Measurements from ENCODE around the gene ARL4D.
A peak's percentile ranks its signal among the peaks of the same experiment; 100 is the strongest.
"Not testable (repeated sequence)": the region's sequence is repeated elsewhere in the genome, so short reads cannot be mapped to it uniquely, and the experiment has no call there.

ARL4D gene

GRCh38 chr17:43416998-43417890 is 18.5 kb downstream of the ARL4D start:
- H3K27ac ChIP-seq: no peak overlapping the region
- TF ChIP-seq ZFX (IDR thresholded peaks at IDR 0.05; ENCODE audit: borderline replicate concordance): no peak
- TF ChIP-seq, protein P1, sequence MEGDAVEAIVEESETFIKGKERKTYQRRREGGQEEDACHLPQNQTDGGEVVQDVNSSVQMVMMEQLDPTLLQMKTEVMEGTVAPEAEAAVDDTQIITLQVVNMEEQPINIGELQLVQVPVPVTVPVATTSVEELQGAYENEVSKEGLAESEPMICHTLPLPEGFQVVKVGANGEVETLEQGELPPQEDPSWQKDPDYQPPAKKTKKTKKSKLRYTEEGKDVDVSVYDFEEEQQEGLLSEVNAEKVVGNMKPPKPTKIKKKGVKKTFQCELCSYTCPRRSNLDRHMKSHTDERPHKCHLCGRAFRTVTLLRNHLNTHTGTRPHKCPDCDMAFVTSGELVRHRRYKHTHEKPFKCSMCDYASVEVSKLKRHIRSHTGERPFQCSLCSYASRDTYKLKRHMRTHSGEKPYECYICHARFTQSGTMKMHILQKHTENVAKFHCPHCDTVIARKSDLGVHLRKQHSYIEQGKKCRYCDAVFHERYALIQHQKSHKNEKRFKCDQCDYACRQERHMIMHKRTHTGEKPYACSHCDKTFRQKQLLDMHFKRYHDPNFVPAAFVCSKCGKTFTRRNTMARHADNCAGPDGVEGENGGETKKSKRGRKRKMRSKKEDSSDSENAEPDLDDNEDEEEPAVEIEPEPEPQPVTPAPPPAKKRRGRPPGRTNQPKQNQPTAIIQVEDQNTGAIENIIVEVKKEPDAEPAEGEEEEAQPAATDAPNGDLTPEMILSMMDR (IDR thresholded peaks at IDR 0.05): no peak

- H3K27ac ChIP-seq: no peak overlapping the region
- TF ChIP-seq, protein P1 (IDR thresholded peaks at IDR 0.05): no peak
- no peak for TF ChIP-seq ZFX (IDR thresholded peaks at IDR 0.05; ENCODE audit: borderline replicate concordance)
These were observed 19.9 kb downstream of the ARL4D start for GRCh38 chr17:43418441-43419374.

GRCh38 chr17:43419375-43419882 is 20.6 kb downstream of the ARL4D start:
- not testable (repeated sequence) for H3K27ac ChIP-seq

GRCh38 chr17:43423777-43424455 is 25.1 kb downstream of the ARL4D start:
- no peak overlapping the region for H3K27ac ChIP-seq
- TF ChIP-seq ZFX (IDR thresholded peaks at IDR 0.05; ENCODE audit: borderline replicate concordance): no peak
- TF ChIP-seq, protein P1 (IDR thresholded peaks at IDR 0.05): no peak

- TF ChIP-seq, protein P1 (IDR thresholded peaks at IDR 0.05): no peak
- TF ChIP-seq ZFX (IDR thresholded peaks at IDR 0.05; ENCODE audit: borderline replicate concordance): no peak
- no peak overlapping the region for H3K27ac ChIP-seq
These were observed 28.7 kb downstream of the ARL4D start for GRCh38 chr17:43427362-43428043.

DNA sequence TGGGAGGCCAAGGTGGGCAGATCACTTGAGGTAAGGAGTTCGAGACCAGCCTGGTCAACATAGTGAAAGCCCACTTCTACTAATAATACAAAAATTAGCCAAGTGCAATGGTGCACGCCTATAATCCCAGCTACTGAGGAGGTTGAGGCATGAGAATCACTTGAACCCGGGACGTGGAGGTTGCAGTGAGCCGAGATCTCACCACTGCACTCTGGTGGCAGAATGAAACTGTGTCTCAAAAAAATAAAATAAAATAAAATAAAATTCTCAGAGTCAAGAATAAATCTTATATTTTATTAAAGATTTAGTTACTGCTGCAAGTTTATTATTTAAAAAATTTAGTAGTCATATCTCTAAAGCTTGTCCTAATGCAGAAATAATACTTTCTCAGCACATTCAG is 29.7 kb downstream of the ARL4D start:
- TF ChIP-seq, protein P1 (IDR thresholded peaks at IDR 0.05): peak; percentile 27; the same call in 1 of the 2 replicates
- no peak for TF ChIP-seq ZFX (IDR thresholded peaks at IDR 0.05; ENCODE audit: borderline replicate concordance)
- H3K27ac ChIP-seq: no peak overlapping the region

Data from 22Rv1 (cell line).